ENCODE data around the gene BAG5.

Gene BAG5

DNA sequence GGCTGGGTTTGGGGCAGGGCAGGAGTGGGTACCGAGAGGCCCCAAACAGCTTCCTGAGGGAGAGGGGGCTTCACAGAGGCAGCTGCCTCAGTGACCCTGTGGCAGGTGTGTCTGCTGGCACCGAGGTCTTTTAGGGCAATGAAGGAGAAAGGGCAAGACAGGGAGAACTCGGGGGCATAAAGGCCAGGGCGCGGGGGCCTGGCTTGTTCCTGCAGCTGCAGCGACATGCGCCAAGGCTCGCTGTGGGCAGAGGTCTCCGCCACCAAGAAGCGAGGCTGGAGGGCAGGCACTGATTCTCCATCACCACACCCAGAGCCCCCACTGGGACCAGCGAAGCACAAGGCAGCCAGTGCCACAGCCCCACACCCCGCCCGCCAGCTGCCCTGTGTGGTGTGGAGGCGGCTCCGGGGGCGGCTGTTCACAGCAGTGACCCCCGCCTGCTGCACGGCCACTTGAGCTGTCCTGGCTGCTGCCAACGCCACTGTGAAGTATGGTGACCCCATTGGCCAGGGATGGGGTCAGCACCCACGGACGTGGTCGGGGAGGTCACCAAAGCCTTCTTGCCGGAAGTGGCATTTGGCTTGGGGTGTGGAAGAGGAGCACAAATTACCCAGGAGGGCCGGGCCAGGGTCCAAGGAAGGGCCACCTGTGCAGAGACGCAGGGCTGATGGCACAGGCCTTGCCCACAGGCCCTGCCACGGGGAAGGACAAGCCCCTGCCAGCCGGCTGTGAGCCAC lies 16.4 kb downstream of the BAG5 start:
- peak overlapping the region; percentile 99 for H2AK5ac ChIP-seq (ENCODE audit: low read depth, low read length)
- no peaks in the 10 kb centered on the region for H3K9me3 ChIP-seq (replicated peaks in 1 of 2; ENCODE audit: control insufficient read depth in 2 of 2, insufficient read depth in 1 of 2, low read depth in 1 of 2, low read length in 2 of 2)
- no peaks in the 10 kb centered on the region for H3K36me3 ChIP-seq (replicated peaks in 1 of 2; ENCODE audit: control insufficient read depth in 2 of 2, insufficient read depth in 2 of 2, low read length in 2 of 2)
- peak overlapping the region; percentile 93 for H3K4ac ChIP-seq (ENCODE audit: low read length)
- peak overlapping the region; percentile 70 for H2BK15ac ChIP-seq (ENCODE audit: low read length)
- H4K8ac ChIP-seq (ENCODE audit: low read depth, low read length), result no peak overlapping the region
- H3K4me1 ChIP-seq (ENCODE audit: control insufficient read depth in 2 of 2, insufficient read depth in 1 of 2, low read depth in 1 of 2, low read length in 2 of 2), result peaks cover 39 to 59% of the 10 kb centered on the region in 2 donors
- no peaks in the 10 kb centered on the region for H3K27me3 ChIP-seq (ENCODE audit: control insufficient read depth in 3 of 3, insufficient read depth in 3 of 3, low read depth in 1 of 3, low read length in 3 of 3)
- peak overlapping the region; percentile 93 for H3K18ac ChIP-seq (ENCODE audit: low read length)
- peak overlapping the region; percentile 90 for H2BK12ac ChIP-seq (ENCODE audit: low read length)
- peaks cover 12% of the 10 kb centered on the region for H3K79me1 ChIP-seq (ENCODE audit: low read depth, low read length)
- H3K4me3 ChIP-seq (ENCODE audit: low read length in 2 of 2), result no peak overlapping the region
- peak overlapping the region; percentile 98 for H2BK5ac ChIP-seq (ENCODE audit: low read length)
- H2AFZ ChIP-seq (ENCODE audit: low read length), result no peak overlapping the region
- no peak overlapping the region for H3K9ac ChIP-seq (ENCODE audit: low read depth, low read length, poor library complexity)
- no peak overlapping the region for H3K27ac ChIP-seq (replicated peaks; ENCODE audit: low read length)
- peak overlapping the region; percentile 80 for H3K23ac ChIP-seq (ENCODE audit: low read depth, low read length, poor library complexity)
- no peak overlapping the region for H3K4me2 ChIP-seq (ENCODE audit: insufficient read depth, low read length, poor library complexity, severe bottlenecking)
- H3K14ac ChIP-seq (ENCODE audit: low read length), result peak overlapping the region; percentile 97
- H4K91ac ChIP-seq (ENCODE audit: low read depth, low read length, poor library complexity), result peak overlapping the region; percentile 53
- no peak for DNase-seq (ENCODE audit: low spot score)
- WGBS, 2 donors (ENCODE audit: extremely low coverage in 2 of 2, insufficient read length in 2 of 2, insufficient replicate concordance in 1 of 2), result no CpG with 5 or more reads among the region's 27 CpGs
- peak overlapping the region; percentile 97 for H2BK120ac ChIP-seq (ENCODE audit: low read depth, low read length)

DNA sequence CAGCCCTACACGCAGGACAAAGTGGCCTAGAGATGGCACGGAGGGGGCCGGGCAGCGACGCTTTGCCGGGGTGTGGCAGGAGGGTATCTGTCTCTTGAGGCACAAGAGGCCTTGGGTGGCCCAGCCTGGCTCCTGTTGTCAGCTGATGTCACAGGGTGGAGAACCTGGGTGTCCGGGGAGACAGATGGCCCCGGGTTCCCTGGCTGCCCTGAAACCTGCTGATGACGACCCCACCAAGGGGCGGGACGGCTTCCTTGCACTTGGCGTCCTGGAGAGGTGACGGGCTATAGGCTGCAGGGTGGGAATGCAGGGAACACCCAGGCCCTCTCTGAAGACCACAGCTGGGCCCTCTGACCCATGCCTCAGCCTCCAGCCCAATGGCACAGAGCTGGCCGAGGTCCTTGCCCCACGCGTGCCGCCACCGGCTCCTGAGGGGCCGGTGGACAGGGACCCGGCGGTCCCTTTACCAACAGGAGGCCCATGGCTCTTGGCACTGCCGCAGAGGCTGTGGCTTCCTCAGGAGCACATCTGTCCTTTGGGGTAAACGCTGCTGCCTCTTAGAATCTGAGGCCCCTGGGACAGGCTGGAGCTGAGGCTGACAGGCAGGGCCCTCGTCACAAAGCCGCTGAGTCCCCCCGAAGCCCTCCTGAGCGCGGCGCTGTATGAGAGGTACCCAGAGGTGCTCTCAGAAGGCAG lies 17.1 kb downstream of the BAG5 start:
- Histone ChIP-seq H2BK12ac (ENCODE audit: low read length) (peak overlapping the region; percentile 100), H3K4me3 (ENCODE audit: low read length in 2 of 2) (no peak overlapping the region), H3K4me1 (ENCODE audit: control insufficient read depth in 2 of 2, insufficient read depth in 1 of 2, low read depth in 1 of 2, low read length in 2 of 2) (peaks cover 43 to 62% of the 10 kb centered on the region in 2 donors), H3K23ac (ENCODE audit: low read depth, low read length, poor library complexity) (peak overlapping the region; percentile 44), H3K18ac (ENCODE audit: low read length) (peak overlapping the region; percentile 93), H2AK5ac (ENCODE audit: low read depth, low read length) (peak overlapping the region; percentile 99), H3K4me2 (ENCODE audit: insufficient read depth, low read length, poor library complexity, severe bottlenecking) (no peak overlapping the region), H3K9me3 (replicated peaks in 1 of 2; ENCODE audit: control insufficient read depth in 2 of 2, insufficient read depth in 1 of 2, low read depth in 1 of 2, low read length in 2 of 2) (no peaks in the 10 kb centered on the region), H3K4ac (ENCODE audit: low read length) (peak overlapping the region; percentile 93), H3K79me1 (ENCODE audit: low read depth, low read length) (peaks cover 12% of the 10 kb centered on the region), H2AFZ (ENCODE audit: low read length) (no peak overlapping the region), H3K14ac (ENCODE audit: low read length) (peak overlapping the region; percentile 97), H4K91ac (ENCODE audit: low read depth, low read length, poor library complexity) (peak overlapping the region; percentile 99), H3K9ac (ENCODE audit: low read depth, low read length, poor library complexity) (peak overlapping the region; percentile 44), H3K27ac (replicated peaks; ENCODE audit: low read length) (no peak overlapping the region), H2BK120ac (ENCODE audit: low read depth, low read length) (peak overlapping the region; percentile 97), H2BK5ac (ENCODE audit: low read length) (peak overlapping the region; percentile 98), H2BK15ac (ENCODE audit: low read length) (peak overlapping the region; percentile 70), H3K36me3 (replicated peaks in 1 of 2; ENCODE audit: control insufficient read depth in 2 of 2, insufficient read depth in 2 of 2, low read length in 2 of 2) (no peaks in the 10 kb centered on the region), H3K27me3 (ENCODE audit: control insufficient read depth in 3 of 3, insufficient read depth in 3 of 3, low read depth in 1 of 3, low read length in 3 of 3) (no peaks in the 10 kb centered on the region), H4K8ac (ENCODE audit: low read depth, low read length) (no peak overlapping the region)
- DNase-seq (ENCODE audit: low spot score), result no peak
- WGBS, 2 donors (ENCODE audit: extremely low coverage in 2 of 2, insufficient read length in 2 of 2, insufficient replicate concordance in 1 of 2), result no CpG with 5 or more reads among the region's 29 CpGs

GRCh38 chr14:103544388-103545218 lies 17.9 kb downstream of the BAG5 start:
- whole genome bisulfite sequencing, 2 donors (ENCODE audit: extremely low coverage in 2 of 2, insufficient read length in 2 of 2, insufficient replicate concordance in 1 of 2), result no CpG with 5 or more reads among the region's 35 CpGs
- no peaks in the 10 kb centered on the region for H3K9me3 ChIP-seq (replicated peaks in 1 of 2; ENCODE audit: control insufficient read depth in 2 of 2, insufficient read depth in 1 of 2, low read depth in 1 of 2, low read length in 2 of 2)
- H2BK5ac ChIP-seq (ENCODE audit: low read length), result peak overlapping the region; percentile 98
- no peak overlapping the region for H3K4me2 ChIP-seq (ENCODE audit: insufficient read depth, low read length, poor library complexity, severe bottlenecking)
- peak overlapping the region; percentile 43 for H2AFZ ChIP-seq (ENCODE audit: low read length)
- peak overlapping the region; percentile 97 for H3K14ac ChIP-seq (ENCODE audit: low read length)
- no peak overlapping the region for H3K27ac ChIP-seq (replicated peaks; ENCODE audit: low read length)
- peak overlapping the region; percentile 97 for H2BK120ac ChIP-seq (ENCODE audit: low read depth, low read length)
- no peaks in the 10 kb centered on the region for H3K27me3 ChIP-seq (ENCODE audit: control insufficient read depth in 3 of 3, insufficient read depth in 3 of 3, low read depth in 1 of 3, low read length in 3 of 3)
- peak overlapping the region; percentile 99 for H4K91ac ChIP-seq (ENCODE audit: low read depth, low read length, poor library complexity)
- no peak overlapping the region for H3K4me3 ChIP-seq (ENCODE audit: low read length in 2 of 2)
- peak overlapping the region; percentile 99 for H3K4ac ChIP-seq (ENCODE audit: low read length)
- DNase-seq (ENCODE audit: low spot score), result no peak
- H3K4me1 ChIP-seq (ENCODE audit: control insufficient read depth in 2 of 2, insufficient read depth in 1 of 2, low read depth in 1 of 2, low read length in 2 of 2), result peaks cover 40 to 61% of the 10 kb centered on the region in 2 donors
- no peaks in the 10 kb centered on the region for H3K36me3 ChIP-seq (replicated peaks in 1 of 2; ENCODE audit: control insufficient read depth in 2 of 2, insufficient read depth in 2 of 2, low read length in 2 of 2)
- H2BK15ac ChIP-seq (ENCODE audit: low read length), result peak overlapping the region; percentile 70
- H4K8ac ChIP-seq (ENCODE audit: low read depth, low read length), result no peak overlapping the region
- H2BK12ac ChIP-seq (ENCODE audit: low read length), result peak overlapping the region; percentile 100
- H3K9ac ChIP-seq (ENCODE audit: low read depth, low read length, poor library complexity), result peak overlapping the region; percentile 80
- peak overlapping the region; percentile 93 for H3K18ac ChIP-seq (ENCODE audit: low read length)
- H3K23ac ChIP-seq (ENCODE audit: low read depth, low read length, poor library complexity), result peak overlapping the region; percentile 85
- H2AK5ac ChIP-seq (ENCODE audit: low read depth, low read length), result peak overlapping the region; percentile 99
- peaks cover 12% of the 10 kb centered on the region for H3K79me1 ChIP-seq (ENCODE audit: low read depth, low read length)

All from neuronal stem cell (in vitro differentiated cells).